H9 (cell line): ENCODE results near the gene ACBD6. TPM values are rescaled to one million over a fixed set of nuclear protein-coding genes. Genes with fewer than 3 reads are reported as not detected.
A peak's percentile ranks its signal among the peaks of the same experiment; 100 is the strongest.

ENCODE experiments used
- DNase-seq: peaks from one replicate; pipeline ENCODE4 v3.0.0-alpha.2; 2017
- H2AFZ ChIP-seq: one replicate; pipeline ENCODE4 v1.6.1; 2013; ENCODE audit warnings: mild to moderate bottlenecking, low read length, control low read depth, moderate library complexity
- H2AK5ac ChIP-seq: 2 replicates; pipeline ENCODE4 v1.6.1; 2013; ENCODE audit warnings: low read length, control low read depth, mixed read lengths; ENCODE audit not compliant: insufficient read length
- H2BK120ac ChIP-seq: one replicate; pipeline ENCODE4 v1.6.1; 2013; ENCODE audit warnings: low read depth, mild to moderate bottlenecking, low read length, control low read depth, inconsistent platforms; ENCODE audit not compliant: poor library complexity, severe bottlenecking
- H2BK12ac ChIP-seq: 2 replicates; pipeline ENCODE4 v1.6.1; 2013; ENCODE audit warnings: low read length, control low read depth, mixed read lengths, low read depth; ENCODE audit not compliant: insufficient read length
- H2BK15ac ChIP-seq: 2 replicates; pipeline ENCODE4 v1.6.1; 2013; ENCODE audit warnings: low read depth, low read length, control low read depth
- H2BK20ac ChIP-seq: one replicate; pipeline ENCODE4 v1.6.1; 2013; ENCODE audit warnings: low read depth, mild to moderate bottlenecking, low read length, control low read depth, inconsistent platforms; ENCODE audit not compliant: poor library complexity, severe bottlenecking
- H2BK5ac ChIP-seq: 2 replicates; pipeline ENCODE4 v1.6.1; 2013; ENCODE audit warnings: low read length, control low read depth, mixed read lengths; ENCODE audit not compliant: insufficient read length
- H3K14ac ChIP-seq: 2 replicates; pipeline ENCODE4 v1.6.1; 2013; ENCODE audit warnings: low read length, control low read depth; ENCODE audit not compliant: insufficient read depth
- H3K18ac ChIP-seq: 2 replicates; pipeline ENCODE4 v1.6.1; 2013; ENCODE audit warnings: low read depth, mild to moderate bottlenecking, mixed read lengths, low read length, control low read depth; ENCODE audit not compliant: insufficient read length
- H3K23ac ChIP-seq: 2 replicates; pipeline ENCODE4 v1.6.1; 2013; ENCODE audit warnings: low read length, control low read depth, mixed read lengths, low read depth; ENCODE audit not compliant: insufficient read length
- H3K23me2 ChIP-seq: 2 replicates; pipeline ENCODE4 v1.6.1; 2013; ENCODE audit warnings: low read depth, mild to moderate bottlenecking, mixed read lengths, low read length, control low read depth; ENCODE audit not compliant: insufficient read length, poor library complexity, severe bottlenecking
- H3K27ac ChIP-seq: 2 replicates; pipeline ENCODE4 v1.5.1; 2013; ENCODE audit warnings: low read length, control low read depth, mixed read lengths, low read depth; ENCODE audit not compliant: insufficient read length
- H3K27me3 ChIP-seq: 2 replicates; pipeline ENCODE4 v1.6.1; 2013; ENCODE audit warnings: low read length, control low read depth, inconsistent platforms; ENCODE audit not compliant: insufficient read depth
- H3K4ac ChIP-seq: 2 replicates; pipeline ENCODE4 v1.6.1; 2013; ENCODE audit warnings: low read depth, mild to moderate bottlenecking, control low read depth, inconsistent platforms, low read length, moderate library complexity
- H3K4me1 ChIP-seq: 2 replicates; pipeline ENCODE4 v1.6.1; 2013; ENCODE audit warnings: low read length, control low read depth, inconsistent platforms; ENCODE audit not compliant: insufficient read depth
- H3K4me2 ChIP-seq: 2 replicates; pipeline ENCODE4 v1.6.1; 2013; ENCODE audit warnings: low read length, control low read depth, mixed read lengths; ENCODE audit not compliant: insufficient read length, insufficient read depth
- H3K56ac ChIP-seq: 2 replicates; pipeline ENCODE4 v1.6.1; 2013; ENCODE audit warnings: low read depth, mild to moderate bottlenecking, mixed read lengths, low read length, control low read depth; ENCODE audit not compliant: insufficient read length
- H3K79me1 ChIP-seq: 2 replicates; pipeline ENCODE4 v1.6.1; 2013; ENCODE audit warnings: low read depth, mild to moderate bottlenecking, moderate library complexity, low read length, control low read depth, inconsistent platforms; ENCODE audit not compliant: insufficient read depth, poor library complexity, severe bottlenecking
- H3K79me2 ChIP-seq: 2 replicates; pipeline ENCODE4 v1.6.1; 2013; ENCODE audit warnings: low read length, control low read depth, inconsistent platforms; ENCODE audit not compliant: insufficient read depth
- H3K9ac ChIP-seq: 2 replicates; pipeline ENCODE4 v1.6.1; 2013; ENCODE audit warnings: low read length, control low read depth, mixed read lengths; ENCODE audit not compliant: insufficient read length; ENCODE audit errors: extremely low read depth
- H3K9me3 ChIP-seq: one replicate; pipeline ENCODE4 v1.6.1; 2013; ENCODE audit warnings: low read depth, low read length, inconsistent platforms; ENCODE audit not compliant: control insufficient read depth
- H3T11ph ChIP-seq: one replicate; pipeline ENCODE4 v1.6.1; 2013; ENCODE audit warnings: mild to moderate bottlenecking, low read length, control low read depth, inconsistent platforms
- H4K20me1 ChIP-seq: one replicate; pipeline ENCODE4 v1.6.1; 2013; ENCODE audit not compliant: control insufficient read depth, insufficient read length, insufficient read depth
- H4K5ac ChIP-seq: 2 replicates; pipeline ENCODE4 v1.6.1; 2013; ENCODE audit warnings: low read depth, mild to moderate bottlenecking, mixed read lengths, low read length, control low read depth; ENCODE audit not compliant: insufficient read length
- H4K8ac ChIP-seq: replicated peaks from 2 replicates; pipeline ENCODE4 v1.6.1; 2013; ENCODE audit warnings: low read length, control low read depth, mixed read lengths, low read depth; ENCODE audit not compliant: insufficient read length
- H4K91ac ChIP-seq: 2 replicates; pipeline ENCODE4 v1.6.1; 2013; ENCODE audit warnings: low read depth, mild to moderate bottlenecking, moderate library complexity, mixed read lengths, low read length, control low read depth; ENCODE audit not compliant: insufficient read length
- H3K27ac Mint-ChIP-seq, 3 experiments: 2 replicates in 2 of 3; 3 replicates in 1 of 3; pipeline ENCODE4 v1.8.0; 2020 to 2021; ENCODE audit warnings: mixed read lengths in 3 of 3, mild to moderate bottlenecking in 1 of 3, moderate library complexity in 1 of 3
- H3K27me3 Mint-ChIP-seq: 2 replicates; pipeline ENCODE4 v1.8.0; 2021; ENCODE audit warnings: low read depth, mild to moderate bottlenecking, moderate library complexity, mixed read lengths
- H3K36me3 Mint-ChIP-seq, 3 experiments: 2 replicates in 2 of 3; 3 replicates in 1 of 3; pipeline ENCODE4 v1.8.0; 2020 to 2021; ENCODE audit warnings: low read depth in 3 of 3, mixed read lengths in 3 of 3; ENCODE audit not compliant: insufficient read depth in 1 of 3
- H3K4me1 Mint-ChIP-seq, 2 experiments: 2 replicates each; pipeline ENCODE4 v1.8.0; 2020; ENCODE audit warnings: mixed read lengths in 2 of 2
- H3K4me3 Mint-ChIP-seq, 2 experiments: 2 replicates in 1 of 2; 3 replicates in 1 of 2; pipeline ENCODE4 v1.8.0; 2020 to 2021; ENCODE audit warnings: mild to moderate bottlenecking in 2 of 2, mixed read lengths in 2 of 2, moderate library complexity in 1 of 2
- H3K9me3 Mint-ChIP-seq, 2 experiments: 2 replicates in 1 of 2; 3 replicates in 1 of 2; pipeline ENCODE4 v1.8.0; 2020; ENCODE audit warnings: mild to moderate bottlenecking in 2 of 2, mixed read lengths in 2 of 2, moderate library complexity in 1 of 2
- WGBS: extraction: QIAGEN DNeasy Blood & Tissue Kit; methylation state at CpG from one replicate; pipeline ENCODE4 v1.1.7; 2013; ENCODE audit warnings: missing lambda C conversion rate, low lambda C conversion rate, mixed read lengths; ENCODE audit not compliant: insufficient read length; ENCODE audit errors: extremely low coverage; 5-methylcytosine and 5-hydroxymethylcytosine counted together
- total RNA-seq: library from RNA; stranded (reverse); gene quantifications from 2 replicates; pipeline ENCODE4 v1.2.1, GENCODE V29; 2021
- TF ChIP-seq, protein P1 (sequence below): fragments of 200-600 bp; sonication (generic); conservative IDR thresholded peaks from 3 replicates; pipeline ENCODE4 v1.8.0; 2021; ENCODE audit warnings: antibody characterized with exemption, mild to moderate bottlenecking

The ACBD6 gene
- total RNA-seq, 1 experiment from 2014 or later: 51.4 TPM

DNA sequence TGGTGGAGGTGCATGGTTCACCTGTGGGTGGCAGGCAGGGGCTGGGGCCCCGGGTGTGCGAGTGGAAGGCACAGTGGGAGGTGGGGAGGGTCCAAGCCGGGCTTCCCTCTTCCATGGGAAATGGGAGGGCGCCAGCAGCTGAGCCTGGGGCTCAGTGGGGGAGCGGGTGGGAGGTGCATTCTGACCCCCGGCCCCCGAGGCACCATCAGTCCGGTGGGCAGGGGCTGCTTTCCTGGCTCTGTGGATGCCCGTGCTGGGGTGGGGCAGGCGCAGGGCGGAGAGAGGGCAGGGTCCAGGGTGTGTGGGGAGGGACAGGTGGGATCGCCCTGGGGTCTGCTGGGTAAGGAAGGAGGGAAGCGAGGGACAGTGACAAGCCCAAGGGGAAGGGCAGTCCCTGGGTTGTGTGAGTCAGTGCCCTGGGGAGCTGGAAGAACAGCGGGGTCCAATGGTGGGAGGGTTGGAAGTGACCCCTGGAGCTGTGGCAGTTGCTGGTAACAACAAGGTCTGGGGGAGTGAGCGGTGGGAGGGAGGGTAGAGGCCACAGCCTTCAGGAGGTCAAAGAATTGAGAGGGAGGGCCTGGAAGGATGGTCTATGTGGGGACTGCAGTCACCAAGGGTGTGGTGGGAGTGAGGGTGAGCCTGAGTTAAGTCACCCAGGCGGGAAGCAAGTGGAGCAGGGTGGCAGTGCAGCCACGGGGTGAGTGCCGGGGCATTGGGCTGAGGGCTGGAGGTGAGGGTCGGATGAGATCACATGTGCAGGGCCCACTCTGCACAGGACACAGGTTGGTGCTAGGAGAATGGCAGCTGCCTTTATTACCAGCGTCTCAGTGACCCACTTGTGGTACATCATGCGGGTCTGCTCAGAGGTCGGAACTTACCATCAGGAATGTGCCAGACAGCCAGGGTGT is 242.7 kb downstream of the ACBD6 start:
- H3K18ac ChIP-seq: no peak overlapping the region
- no peak overlapping the region for H3K9ac ChIP-seq
- no peak for DNase-seq
- TF ChIP-seq, protein P1, sequence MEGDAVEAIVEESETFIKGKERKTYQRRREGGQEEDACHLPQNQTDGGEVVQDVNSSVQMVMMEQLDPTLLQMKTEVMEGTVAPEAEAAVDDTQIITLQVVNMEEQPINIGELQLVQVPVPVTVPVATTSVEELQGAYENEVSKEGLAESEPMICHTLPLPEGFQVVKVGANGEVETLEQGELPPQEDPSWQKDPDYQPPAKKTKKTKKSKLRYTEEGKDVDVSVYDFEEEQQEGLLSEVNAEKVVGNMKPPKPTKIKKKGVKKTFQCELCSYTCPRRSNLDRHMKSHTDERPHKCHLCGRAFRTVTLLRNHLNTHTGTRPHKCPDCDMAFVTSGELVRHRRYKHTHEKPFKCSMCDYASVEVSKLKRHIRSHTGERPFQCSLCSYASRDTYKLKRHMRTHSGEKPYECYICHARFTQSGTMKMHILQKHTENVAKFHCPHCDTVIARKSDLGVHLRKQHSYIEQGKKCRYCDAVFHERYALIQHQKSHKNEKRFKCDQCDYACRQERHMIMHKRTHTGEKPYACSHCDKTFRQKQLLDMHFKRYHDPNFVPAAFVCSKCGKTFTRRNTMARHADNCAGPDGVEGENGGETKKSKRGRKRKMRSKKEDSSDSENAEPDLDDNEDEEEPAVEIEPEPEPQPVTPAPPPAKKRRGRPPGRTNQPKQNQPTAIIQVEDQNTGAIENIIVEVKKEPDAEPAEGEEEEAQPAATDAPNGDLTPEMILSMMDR: no peak
- no peaks in the 10 kb centered on the region for H3K79me2 ChIP-seq
- no peaks in the 10 kb centered on the region for H3K9me3 ChIP-seq
- no peak overlapping the region for H2AK5ac ChIP-seq
- H4K20me1 ChIP-seq: no peaks in the 10 kb centered on the region
- no CpG with 5 or more reads among the region's 22 CpGs for WGBS
- no peak overlapping the region for H4K8ac ChIP-seq
- no peak overlapping the region for H2AFZ ChIP-seq
- no peak overlapping the region for H2BK5ac ChIP-seq
- H2BK12ac ChIP-seq: no peak overlapping the region
- no peak overlapping the region for H2BK15ac ChIP-seq
- Mint-ChIP-seq H3K4me3 (no peak overlapping the region), H3K9me3 (no peaks in the 10 kb centered on the region), H3K27ac (peak overlapping the region in 1 of 3 experiments; percentile 55; a peak in 2 of 7 replicates), H3K4me1 (peaks cover 12 to 28% of the 10 kb centered on the region in 2 experiments), H3K27me3 (peaks cover 9% of the 10 kb centered on the region), H3K36me3 (peaks cover 0 to 1% (median 0%) of the 10 kb centered on the region in 3 experiments; a peak in 1 of 7 replicates)
- H2BK120ac ChIP-seq: no peak overlapping the region
- H3K4ac ChIP-seq: no peak overlapping the region
- no peak overlapping the region for H3K4me2 ChIP-seq
- no peak overlapping the region for H3T11ph ChIP-seq
- no peaks in the 10 kb centered on the region for H3K4me1 ChIP-seq
- H3K79me1 ChIP-seq: no peaks in the 10 kb centered on the region
- H3K23ac ChIP-seq: no peak overlapping the region
- no peaks in the 10 kb centered on the region; the same call in 1 of the 2 replicates for H3K27me3 ChIP-seq
- no peak overlapping the region for H4K91ac ChIP-seq
- H3K23me2 ChIP-seq: no peaks in the 10 kb centered on the region
- H4K5ac ChIP-seq: no peak overlapping the region
- H3K27ac ChIP-seq: no peak overlapping the region
- H3K14ac ChIP-seq: no peak overlapping the region
- no peak overlapping the region for H2BK20ac ChIP-seq
- H3K56ac ChIP-seq: no peak overlapping the region
